Measurements from ENCODE around the gene ATP6V1B1.

Gene ATP6V1B1

GRCh38 chr2:70979180-70979488 is 43.4 kb downstream of the ATP6V1B1 start:
- Histone ChIP-seq H3K36me3 (ENCODE audit: insufficient read depth, insufficient read length, low read length) (peaks cover 5% of the 10 kb centered on the region), H3K9ac (ENCODE audit: insufficient read length, low read depth) (peak overlapping the region; percentile 44), H3K27me3 (ENCODE audit: insufficient read depth, insufficient read length) (peaks cover 30% of the 10 kb centered on the region), H3K9me3 (ENCODE audit: insufficient read depth, low read length) (no peaks in the 10 kb centered on the region), H3K4me1 (ENCODE audit: insufficient read depth, insufficient read length) (peaks cover 3% of the 10 kb centered on the region), H3K4me3 (ENCODE audit: insufficient read length, low read depth) (no peak overlapping the region)
- TF ChIP-seq SUZ12 (IDR thresholded peaks at IDR 0.05; ENCODE audit: extremely low read depth, insufficient read depth, insufficient read length) (no peak), ZNF274 (IDR thresholded peaks at IDR 0.05; ENCODE audit: low read depth, low read length) (no peak), YY1 (IDR thresholded peaks at IDR 0.05; ENCODE audit: insufficient read depth, insufficient read length) (no peak)
- DNase-seq (ENCODE audit: low read depth, low spot score), result no peak

GRCh38 chr2:70979626-70980025 is 43.9 kb downstream of the ATP6V1B1 start:
- Histone ChIP-seq H3K36me3 (ENCODE audit: insufficient read depth, insufficient read length, low read length) (peaks cover 5% of the 10 kb centered on the region), H3K27me3 (ENCODE audit: insufficient read depth, insufficient read length) (peaks cover 30% of the 10 kb centered on the region), H3K9me3 (ENCODE audit: insufficient read depth, low read length) (no peaks in the 10 kb centered on the region), H3K9ac (ENCODE audit: insufficient read length, low read depth) (no peak overlapping the region), H3K4me1 (ENCODE audit: insufficient read depth, insufficient read length) (peaks cover 3% of the 10 kb centered on the region), H3K4me3 (ENCODE audit: insufficient read length, low read depth) (no peak overlapping the region)
- DNase-seq (ENCODE audit: low read depth, low spot score), result no peak
- TF ChIP-seq ZNF274 (IDR thresholded peaks at IDR 0.05; ENCODE audit: low read depth, low read length) (no peak), SUZ12 (IDR thresholded peaks at IDR 0.05; ENCODE audit: extremely low read depth, insufficient read depth, insufficient read length) (no peak), YY1 (IDR thresholded peaks at IDR 0.05; ENCODE audit: insufficient read depth, insufficient read length) (no peak)

- no peak for DNase-seq (ENCODE audit: low read depth, low spot score)
- H3K9ac ChIP-seq (ENCODE audit: insufficient read length, low read depth), result no peak overlapping the region
- H3K4me3 ChIP-seq (ENCODE audit: insufficient read length, low read depth), result no peak overlapping the region
- peaks cover 18% of the 10 kb centered on the region for H3K36me3 ChIP-seq (ENCODE audit: insufficient read depth, insufficient read length, low read length)
- H3K9me3 ChIP-seq (ENCODE audit: insufficient read depth, low read length), result no peaks in the 10 kb centered on the region
- TF ChIP-seq ZNF274 (IDR thresholded peaks at IDR 0.05; ENCODE audit: low read depth, low read length), result no peak
- no peak for TF ChIP-seq SUZ12 (IDR thresholded peaks at IDR 0.05; ENCODE audit: extremely low read depth, insufficient read depth, insufficient read length)
- no peak for TF ChIP-seq YY1 (IDR thresholded peaks at IDR 0.05; ENCODE audit: insufficient read depth, insufficient read length)
- H3K27me3 ChIP-seq (ENCODE audit: insufficient read depth, insufficient read length), result peaks cover 24% of the 10 kb centered on the region
- peaks cover 3% of the 10 kb centered on the region for H3K4me1 ChIP-seq (ENCODE audit: insufficient read depth, insufficient read length)
Measured at GRCh38 chr2:70981421-70981820, 45.7 kb downstream of the ATP6V1B1 start.

- Histone ChIP-seq H3K9me3 (ENCODE audit: insufficient read depth, low read length) (no peaks in the 10 kb centered on the region), H3K36me3 (ENCODE audit: insufficient read depth, insufficient read length, low read length) (peaks cover 25% of the 10 kb centered on the region), H3K4me1 (ENCODE audit: insufficient read depth, insufficient read length) (peaks cover 3% of the 10 kb centered on the region), H3K27me3 (ENCODE audit: insufficient read depth, insufficient read length) (peaks cover 24% of the 10 kb centered on the region), H3K4me3 (ENCODE audit: insufficient read length, low read depth) (no peak overlapping the region), H3K9ac (ENCODE audit: insufficient read length, low read depth) (no peak overlapping the region)
- TF ChIP-seq ZNF274 (IDR thresholded peaks at IDR 0.05; ENCODE audit: low read depth, low read length) (no peak), YY1 (IDR thresholded peaks at IDR 0.05; ENCODE audit: insufficient read depth, insufficient read length) (no peak), SUZ12 (IDR thresholded peaks at IDR 0.05; ENCODE audit: extremely low read depth, insufficient read depth, insufficient read length) (no peak)
- no peak for DNase-seq (ENCODE audit: low read depth, low spot score)
Measured at GRCh38 chr2:70981866-70982810, 46.4 kb downstream of the ATP6V1B1 start.

- H3K4me1 ChIP-seq (ENCODE audit: insufficient read depth, insufficient read length), result peaks cover 3% of the 10 kb centered on the region
- no peak overlapping the region for H3K9ac ChIP-seq (ENCODE audit: insufficient read length, low read depth)
- H3K36me3 ChIP-seq (ENCODE audit: insufficient read depth, insufficient read length, low read length), result peaks cover 32% of the 10 kb centered on the region
- no peak overlapping the region for H3K4me3 ChIP-seq (ENCODE audit: insufficient read length, low read depth)
- no peaks in the 10 kb centered on the region for H3K9me3 ChIP-seq (ENCODE audit: insufficient read depth, low read length)
- H3K27me3 ChIP-seq (ENCODE audit: insufficient read depth, insufficient read length), result peaks cover 17% of the 10 kb centered on the region
- no peak for DNase-seq (ENCODE audit: low read depth, low spot score)
- TF ChIP-seq SUZ12 (IDR thresholded peaks at IDR 0.05; ENCODE audit: extremely low read depth, insufficient read depth, insufficient read length) (no peak), ZNF274 (IDR thresholded peaks at IDR 0.05; ENCODE audit: low read depth, low read length) (no peak), YY1 (IDR thresholded peaks at IDR 0.05; ENCODE audit: insufficient read depth, insufficient read length) (no peak)
Measured at GRCh38 chr2:70982971-70983370, 47.3 kb downstream of the ATP6V1B1 start.

GRCh38 chr2:70983506-70984227 is 48.0 kb downstream of the ATP6V1B1 start:
- TF ChIP-seq YY1 (IDR thresholded peaks at IDR 0.05; ENCODE audit: insufficient read depth, insufficient read length), result no peak
- no peak for TF ChIP-seq SUZ12 (IDR thresholded peaks at IDR 0.05; ENCODE audit: extremely low read depth, insufficient read depth, insufficient read length)
- TF ChIP-seq ZNF274 (IDR thresholded peaks at IDR 0.05; ENCODE audit: low read depth, low read length), result no peak
- DNase-seq (ENCODE audit: low read depth, low spot score), result no peak
- Histone ChIP-seq H3K9me3 (ENCODE audit: insufficient read depth, low read length) (no peaks in the 10 kb centered on the region), H3K27me3 (ENCODE audit: insufficient read depth, insufficient read length) (peaks cover 11% of the 10 kb centered on the region), H3K4me3 (ENCODE audit: insufficient read length, low read depth) (no peak overlapping the region), H3K9ac (ENCODE audit: insufficient read length, low read depth) (no peak overlapping the region), H3K36me3 (ENCODE audit: insufficient read depth, insufficient read length, low read length) (peaks cover 39% of the 10 kb centered on the region), H3K4me1 (ENCODE audit: insufficient read depth, insufficient read length) (peaks cover 3% of the 10 kb centered on the region)

- Histone ChIP-seq H3K9ac (ENCODE audit: insufficient read length, low read depth) (no peak overlapping the region), H3K27me3 (ENCODE audit: insufficient read depth, insufficient read length) (peaks cover 6% of the 10 kb centered on the region), H3K4me3 (ENCODE audit: insufficient read length, low read depth) (no peak overlapping the region), H3K9me3 (ENCODE audit: insufficient read depth, low read length) (no peaks in the 10 kb centered on the region), H3K4me1 (ENCODE audit: insufficient read depth, insufficient read length) (peaks cover 3% of the 10 kb centered on the region), H3K36me3 (ENCODE audit: insufficient read depth, insufficient read length, low read length) (peaks cover 43% of the 10 kb centered on the region)
- TF ChIP-seq YY1 (IDR thresholded peaks at IDR 0.05; ENCODE audit: insufficient read depth, insufficient read length) (no peak), ZNF274 (IDR thresholded peaks at IDR 0.05; ENCODE audit: low read depth, low read length) (no peak), SUZ12 (IDR thresholded peaks at IDR 0.05; ENCODE audit: extremely low read depth, insufficient read depth, insufficient read length) (no peak)
- no peak for DNase-seq (ENCODE audit: low read depth, low spot score)
Measured at GRCh38 chr2:70984228-70984575, 48.5 kb downstream of the ATP6V1B1 start.
